HG03439 (cell line): ENCODE results near the gene TARS1.

Source experiments
- ATAC-seq: cut with Tn5 transposase; IDR thresholded peaks from one replicate; pipeline ENCODE4 v1.9.1; 2021; ENCODE audit warnings: mild to moderate bottlenecking, moderate library complexity; ENCODE audit not compliant: unreplicated experiment

TARS1 gene

DNA sequence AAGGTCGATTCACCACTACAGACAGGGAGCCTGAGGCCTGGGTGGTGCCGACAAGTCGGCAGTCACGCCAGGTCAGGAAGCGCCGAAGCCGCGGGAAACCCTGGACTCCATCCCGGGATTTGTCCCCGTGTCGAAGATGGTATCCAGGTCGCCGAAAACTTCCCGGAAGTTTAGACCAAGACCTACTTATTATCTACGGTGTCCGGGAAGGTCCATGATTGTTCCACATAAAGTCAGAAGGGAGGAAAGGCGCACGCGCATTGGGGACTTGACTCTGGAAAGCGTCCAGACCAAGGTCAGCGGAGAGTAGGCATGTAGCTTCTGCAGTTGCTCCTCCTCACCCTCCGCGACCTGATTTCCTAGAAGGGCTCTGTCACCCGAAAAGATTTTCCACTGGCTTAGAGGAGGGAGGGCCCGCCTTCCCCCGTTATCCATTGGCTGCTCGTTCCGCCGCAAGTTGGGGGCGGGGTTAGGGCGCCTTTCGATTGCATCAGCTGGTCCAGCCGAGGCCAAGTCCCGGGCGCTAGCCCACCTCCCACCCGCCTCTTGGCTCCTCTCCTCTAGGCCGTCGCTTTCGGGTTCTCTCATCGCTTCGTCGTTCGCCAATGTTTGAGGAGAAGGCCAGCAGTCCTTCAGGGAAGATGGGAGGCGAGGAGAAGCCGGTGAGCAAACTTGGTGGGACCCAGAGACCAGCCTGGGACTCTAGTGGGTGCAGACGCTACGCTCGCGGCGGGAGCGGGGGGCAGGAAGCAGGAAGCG, at the start of gene TARS1:
Gene TARS1, plus strand, starts transcription at position 484 of the 759 bp plus-strand sequence. Its CDS starts 122 bp downstream, at position 606.
- ATAC-seq: peak; percentile 98

GRCh38 chr5:33398501-33398900, 42.3 kb upstream of the TARS1 start:
- ATAC-seq: no peak

DNA sequence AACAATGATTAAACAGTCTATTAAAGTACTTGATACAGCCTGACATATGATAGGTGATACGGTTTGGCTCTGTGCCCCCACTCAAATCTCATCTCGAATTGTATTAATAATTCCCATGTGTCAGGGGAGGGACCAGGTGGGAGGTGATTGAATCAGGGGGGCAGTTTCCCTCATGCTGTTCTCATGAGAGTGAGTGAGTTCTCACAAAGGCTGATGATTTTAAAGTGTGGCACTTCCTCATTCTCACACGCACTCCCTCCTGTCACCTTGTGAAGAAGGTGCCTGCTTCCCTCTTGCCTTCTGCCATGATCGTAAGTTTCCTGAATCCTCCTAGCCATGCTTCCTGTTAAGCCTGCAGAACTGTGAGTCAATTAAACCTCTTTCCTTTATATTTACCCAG, 40.1 kb upstream of the TARS1 start:
- no peak for ATAC-seq

GRCh38 chr5:33401482-33402390, 39.0 kb upstream of the TARS1 start:
- no peak for ATAC-seq

- no peak for ATAC-seq
Measured at GRCh38 chr5:33403187-33403586, 37.6 kb upstream of the TARS1 start.

DNA sequence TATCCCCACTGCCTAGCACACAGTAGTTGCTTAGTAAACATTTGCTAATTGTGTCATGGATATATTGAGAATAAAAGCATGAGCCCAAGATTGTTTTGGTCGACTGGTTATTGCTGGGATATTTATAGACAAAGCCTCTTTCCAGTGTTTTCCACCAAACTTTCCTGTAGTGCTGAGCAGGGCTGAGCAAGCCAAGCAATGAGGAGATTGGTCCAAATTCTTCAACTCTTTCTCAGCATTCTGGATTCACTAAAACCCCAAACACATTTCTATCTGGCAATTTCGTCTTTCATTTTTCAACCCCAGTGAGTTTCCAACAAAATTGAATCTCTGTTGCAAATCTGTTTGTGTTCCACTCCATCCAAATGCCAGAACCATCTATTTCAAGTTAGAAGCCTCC, 31.9 kb upstream of the TARS1 start:
- no peak for ATAC-seq

GRCh38 chr5:33409435-33410170, 31.2 kb upstream of the TARS1 start:
- ATAC-seq: no peak

DNA sequence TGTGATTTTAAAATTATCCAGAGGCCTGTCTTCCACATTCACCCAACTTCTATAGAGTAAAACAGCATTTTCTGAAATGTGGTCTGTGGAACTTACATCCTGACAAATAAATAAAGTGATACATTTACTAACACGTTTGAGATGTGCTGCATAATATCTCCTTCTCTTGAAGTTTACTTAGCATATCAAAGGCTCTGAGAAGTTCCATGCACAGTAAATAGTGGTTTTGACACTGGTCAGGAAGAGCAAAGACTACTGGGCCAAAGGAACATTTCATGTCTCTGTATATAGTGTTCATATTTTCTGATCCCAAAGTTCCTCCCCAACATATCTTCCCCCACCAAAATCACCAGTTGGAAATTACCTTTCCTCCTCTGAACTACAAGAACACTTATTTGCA, 30.5 kb upstream of the TARS1 start:
- no peak for ATAC-seq

DNA sequence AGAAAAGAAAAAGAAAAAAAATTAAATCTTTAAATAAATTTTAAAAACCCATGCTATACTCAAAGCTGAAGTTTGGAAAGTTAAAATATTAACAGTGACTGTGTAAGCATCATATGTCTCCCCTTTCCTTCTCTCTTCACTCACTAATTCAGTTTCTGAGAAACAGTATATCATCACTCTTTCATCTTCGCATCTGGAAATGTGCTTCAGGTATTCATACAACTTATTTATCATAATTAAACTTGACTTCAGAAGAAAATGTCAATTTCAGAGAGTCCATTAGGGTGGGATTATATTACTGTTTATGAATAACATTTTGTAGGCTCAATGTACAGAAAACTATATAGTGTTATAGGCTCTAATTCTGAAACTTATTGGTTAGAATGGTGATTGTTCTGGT, 29.3 kb upstream of the TARS1 start:
- ATAC-seq: no peak

- ATAC-seq: no peak
Measured at GRCh38 chr5:33415811-33416354, 24.9 kb upstream of the TARS1 start.

- ATAC-seq: no peak
Measured at GRCh38 chr5:33417632-33418031, 23.1 kb upstream of the TARS1 start.

GRCh38 chr5:33420946-33421345, 19.8 kb upstream of the TARS1 start:
- no peak for ATAC-seq

GRCh38 chr5:33422191-33422590, 18.6 kb upstream of the TARS1 start:
- no peak for ATAC-seq

GRCh38 chr5:33423018-33423630, 17.6 kb upstream of the TARS1 start:
- ATAC-seq: no peak

DNA sequence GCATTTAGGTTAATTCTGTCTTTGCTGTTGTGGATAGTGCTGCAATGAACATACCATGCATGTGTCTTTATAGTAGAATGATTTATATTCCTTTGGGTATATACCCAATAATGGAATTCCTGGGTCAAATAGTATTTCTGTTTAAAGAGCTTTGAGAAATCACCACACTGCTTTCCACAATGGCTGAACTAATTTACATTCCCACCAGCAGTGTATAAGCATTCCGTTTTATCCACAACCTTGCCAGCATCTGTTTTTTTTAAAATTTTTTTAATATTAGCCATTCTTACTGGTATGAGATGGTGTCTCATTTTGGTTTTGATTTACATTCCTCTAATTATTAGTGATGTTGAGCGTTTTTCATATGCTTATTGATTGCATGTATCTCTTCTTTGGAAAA, 15.5 kb upstream of the TARS1 start:
- no peak for ATAC-seq

DNA sequence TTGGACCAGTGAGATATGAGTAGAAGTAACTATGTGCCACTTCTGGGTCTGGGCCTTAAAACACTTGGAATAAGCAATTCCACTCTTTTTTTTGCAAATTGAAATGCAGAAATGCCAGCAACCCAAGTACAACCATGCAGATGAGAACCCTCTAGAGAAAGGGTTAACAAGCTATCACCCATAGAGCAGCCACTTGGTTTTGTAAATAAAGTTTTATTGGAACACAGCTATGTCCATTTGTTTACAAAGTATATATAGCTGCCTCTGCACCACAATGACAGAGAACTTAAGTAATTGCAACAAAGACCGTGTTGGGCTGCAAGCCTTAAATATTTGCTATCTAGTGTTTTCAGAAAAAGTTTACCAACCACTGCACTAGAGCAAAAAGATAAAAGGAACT, 9.8 kb upstream of the TARS1 start:
- no peak for ATAC-seq

DNA sequence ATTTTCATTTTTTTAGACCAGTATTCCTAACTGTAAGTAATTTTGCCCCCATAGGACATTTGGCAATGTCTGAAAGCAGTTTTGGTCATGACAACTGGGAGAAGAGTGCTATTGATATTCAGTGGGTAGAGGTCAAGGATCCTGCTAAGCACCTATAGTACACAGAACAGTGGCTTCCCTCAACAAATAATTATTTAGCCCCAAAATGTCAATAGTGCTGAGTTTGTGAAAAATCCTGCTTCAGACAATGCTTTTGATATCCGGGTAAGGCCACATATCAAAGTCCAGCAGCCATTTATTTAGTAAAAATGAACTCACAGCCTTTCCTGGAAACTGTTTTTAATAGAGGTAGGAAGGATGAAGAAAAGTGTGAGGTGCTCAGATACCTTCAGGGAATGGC, 8.1 kb upstream of the TARS1 start:
- ATAC-seq: no peak

DNA sequence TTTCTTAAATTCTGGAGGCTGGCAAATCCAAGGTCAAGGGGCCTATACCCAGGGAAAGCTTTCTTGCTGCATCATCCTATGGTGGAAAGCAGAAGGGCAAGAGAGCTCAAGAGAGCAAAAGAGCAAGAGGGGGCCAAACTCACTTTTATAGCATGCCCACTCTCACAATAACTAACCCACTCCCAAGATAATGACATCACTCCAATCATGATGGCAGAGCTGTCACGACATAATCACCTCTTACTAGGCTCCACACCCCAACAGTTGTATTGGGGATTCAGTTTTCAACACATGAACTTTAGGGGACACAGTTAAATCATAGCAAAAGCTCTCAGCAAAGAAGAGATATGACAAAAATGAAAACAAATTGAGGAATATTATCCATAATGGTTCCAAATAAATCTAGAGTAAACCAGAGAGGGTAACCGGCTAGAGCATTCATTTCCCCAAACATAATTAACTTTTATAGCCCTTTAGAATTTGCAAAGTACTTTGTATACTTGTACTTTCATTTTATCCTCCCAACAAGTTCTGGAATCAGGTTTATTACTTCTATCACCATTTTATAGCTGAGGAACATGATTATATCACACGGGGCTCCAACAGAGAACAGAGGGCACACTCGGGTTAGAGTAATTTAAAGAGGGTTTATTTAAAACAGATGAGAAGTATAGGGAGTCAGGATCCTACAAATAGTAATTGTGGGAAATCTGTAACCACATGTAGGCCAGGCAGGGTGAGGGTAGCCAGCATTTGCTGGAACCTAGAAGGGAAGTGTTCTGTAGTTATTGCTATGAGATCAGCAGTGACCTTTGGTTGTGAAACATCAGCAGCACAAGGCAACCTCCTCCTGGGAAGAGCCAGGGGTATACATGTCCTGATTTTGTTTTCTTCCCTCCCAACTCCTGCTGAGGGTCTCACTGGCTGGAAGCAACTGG, 7.2 kb upstream of the TARS1 start:
- no peak for ATAC-seq

DNA sequence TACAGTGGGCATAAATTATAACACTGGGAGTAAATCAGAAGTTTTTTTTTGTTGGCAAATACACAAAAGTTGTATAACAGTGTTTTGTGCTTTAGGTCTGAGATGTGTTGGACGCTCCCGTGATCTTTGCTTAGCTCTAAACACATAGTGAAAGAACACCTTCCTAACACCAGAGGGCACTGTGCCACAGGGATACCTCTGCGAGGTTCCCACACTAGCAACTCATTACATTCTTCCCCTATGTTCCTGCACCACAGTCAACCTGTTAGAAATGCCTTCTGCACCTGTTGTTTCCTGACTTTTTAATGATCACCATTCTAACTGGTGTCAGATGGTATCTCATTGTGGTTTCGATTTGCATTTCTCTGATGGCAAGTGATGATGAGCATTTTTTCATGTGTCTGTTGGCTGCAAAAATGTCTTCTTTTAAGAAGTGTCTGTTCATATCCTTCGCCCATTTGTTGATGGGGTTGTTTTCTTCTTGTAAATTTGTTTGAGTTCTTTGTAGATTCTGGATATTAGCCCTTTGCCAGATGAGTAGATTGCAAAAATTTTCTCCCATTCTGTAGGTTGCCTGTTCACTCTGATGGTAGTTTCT, 4.8 kb upstream of the TARS1 start:
- ATAC-seq: peak; percentile 36
